Tibial artery (tissue), 4 donors: ENCODE results near the gene ACER3.

Experiments
- DNase-seq, 2 donors: peaks; one replicate each; pipeline ENCODE4 v3.0.0-alpha.2; 2019
- H3K27ac ChIP-seq, 2 donors: fragments of 200-600 bp; sonication (generic) in 1 of 2; 1 replicate in 1 of 2; 2 replicates in 1 of 2; pipeline ENCODE4 v1.5.1; 2018 to 2019; ENCODE audit warnings: mild to moderate bottlenecking in 1 of 2
- H3K27me3 ChIP-seq, 2 donors: fragments of 200-600 bp; sonication (generic) in 1 of 2; one replicate each; pipeline versions ENCODE4 v1.5.1 to v1.6.0; 2016 to 2019
- H3K36me3 ChIP-seq, 3 donors: fragments of 200-600 bp; sonication (generic) in 2 of 3; one replicate each; pipeline ENCODE4 v1.5.1; 2016 to 2019; ENCODE audit warnings: mild to moderate bottlenecking in 2 of 3
- H3K4me1 ChIP-seq, 4 donors: fragments of 200-600 bp; sonication (generic) in 2 of 4; 1 replicate in 3 of 4; 2 replicates in 1 of 4; pipeline ENCODE4 v1.5.1; 2016 to 2019
- H3K4me3 ChIP-seq, 2 donors: fragments of 200-600 bp; sonication (generic) in 1 of 2; 1 replicate in 1 of 2; 2 replicates in 1 of 2; pipeline ENCODE4 v1.5.1; 2018 to 2019; ENCODE audit warnings: mild to moderate bottlenecking in 2 of 2
- H3K9me3 ChIP-seq, 3 donors: fragments of 200-600 bp; sonication (generic) in 1 of 3; one replicate each; pipeline ENCODE4 v1.5.1; 2016 to 2019
- CTCF ChIP-seq, 2 experiments: fragments of 200-600 bp in 1 of 2; fragments of 450-650 bp in 1 of 2; IDR thresholded peaks; one replicate each; pipeline ENCODE4 v1.5.1; 2017 to 2019; ENCODE audit warnings: antibody characterized with exemption in 2 of 2, mild to moderate bottlenecking in 1 of 2, moderate library complexity in 1 of 2
- intact Hi-C: fragments of 100-400 bp; cut with DNase I; formaldehyde crosslinking; loops from one replicate; pipeline ENCODE4 v1.15.0; 2023; ENCODE audit warnings: low total_unique reads

ACER3 gene

DNA sequence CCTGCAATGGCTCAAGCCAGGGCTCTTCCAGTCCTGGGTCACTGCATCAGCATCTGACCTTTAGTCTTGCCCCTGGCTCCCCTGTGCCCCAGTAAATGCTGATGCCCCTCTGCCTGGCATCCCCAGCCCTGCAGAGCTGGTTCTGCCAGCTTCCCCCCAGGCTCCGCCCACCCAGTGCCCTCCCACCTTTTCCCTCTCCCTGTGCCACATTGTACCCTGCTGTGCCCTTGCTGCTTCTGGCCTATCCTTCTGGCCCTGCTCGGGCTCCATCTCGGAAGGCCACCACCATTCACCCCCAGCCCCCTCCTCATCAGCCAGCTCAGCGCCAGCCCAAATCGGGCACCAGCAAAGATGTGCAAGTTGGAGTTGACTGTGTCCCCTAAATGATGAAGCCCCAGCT, 213.5 kb downstream of the ACER3 start:
- H3K27ac ChIP-seq, result peak overlapping the region; percentile 74 to 86
- peak in 1 of 2 donors; percentile 60 for DNase-seq
- intact Hi-C loops, result no loop called here
- no peak overlapping the region for H3K4me3 ChIP-seq
- no peak for TF ChIP-seq CTCF (IDR thresholded peaks at IDR 0.05)
- no peaks in the 10 kb centered on the region for H3K36me3 ChIP-seq
- no peaks in the 10 kb centered on the region for H3K9me3 ChIP-seq
- H3K4me1 ChIP-seq, result peaks cover 0 to 32% (median 29%) of the 10 kb centered on the region in 4 donors
- H3K27me3 ChIP-seq, result no peaks in the 10 kb centered on the region

GRCh38 chr11:77074626-77075221, 214.0 kb downstream of the ACER3 start:
- Histone ChIP-seq H3K27me3 (no peaks in the 10 kb centered on the region), H3K9me3 (no peaks in the 10 kb centered on the region), H3K36me3 (no peaks in the 10 kb centered on the region), H3K27ac (peak overlapping the region; percentile 74 to 86), H3K4me3 (no peak overlapping the region), H3K4me1 (peaks cover 0 to 32% (median 29%) of the 10 kb centered on the region in 4 donors)
- TF ChIP-seq CTCF (IDR thresholded peaks at IDR 0.05), result no peak
- intact Hi-C loops, result no loop called here
- peak in 1 of 2 donors; percentile 57 for DNase-seq

DNA sequence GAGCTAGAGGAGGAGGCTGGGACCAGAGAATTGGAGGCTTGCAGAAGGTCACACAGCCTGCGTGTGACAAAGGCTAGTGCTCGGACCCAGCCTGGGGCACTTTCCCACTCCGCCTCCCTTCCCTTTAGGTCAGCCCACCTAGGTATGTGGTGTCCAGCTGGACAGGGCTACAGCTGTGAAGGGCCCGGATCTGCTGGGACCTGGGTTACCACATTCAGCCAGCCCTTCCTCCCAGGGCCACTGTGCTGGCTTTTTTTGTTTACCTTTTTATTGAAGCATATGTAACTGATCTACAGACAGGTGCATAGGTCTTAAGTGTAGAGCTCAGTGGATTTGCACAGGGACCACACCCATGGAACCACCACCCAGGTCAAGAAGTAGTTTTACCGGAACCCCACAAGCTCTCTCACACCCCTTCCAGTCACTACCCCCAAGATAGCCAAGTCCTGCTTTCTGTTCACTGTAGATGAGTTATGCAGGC, 214.7 kb downstream of the ACER3 start:
- Histone ChIP-seq H3K27me3 (no peaks in the 10 kb centered on the region), H3K9me3 (no peaks in the 10 kb centered on the region), H3K4me1 (peaks cover 0 to 32% (median 29%) of the 10 kb centered on the region in 4 donors), H3K36me3 (no peaks in the 10 kb centered on the region), H3K4me3 (no peak overlapping the region), H3K27ac (peak overlapping the region in 1 of 2 donors; percentile 86)
- DNase-seq, result no peak
- intact Hi-C loops, result no loop called here
- no peak for TF ChIP-seq CTCF (IDR thresholded peaks at IDR 0.05)
